Astrocyte (in vitro differentiated cells and primary cell): Measurements from ENCODE around the gene DAO. TPM values are rescaled to one million over a fixed set of nuclear protein-coding genes. Genes with fewer than 3 reads are reported as not detected.

Experiments
- DNase-seq: peaks from one replicate; pipeline ENCODE4 v3.0.0-alpha.2; 2010; ENCODE audit warnings: low read depth
- FAIRE-seq: peaks from 2 replicates; lab custom pipeline; 2011; peaks lifted over from hg19 to GRCh38; lab: Jason Lieb, UNC
- H2AFZ ChIP-seq: 2 replicates; pipeline ENCODE4 v1.6.0; 2012; ENCODE audit warnings: low read depth, low read length, inconsistent platforms
- H3K27ac ChIP-seq: 2 replicates; pipeline ENCODE4 v1.5.1; 2011; ENCODE audit warnings: low read depth, low read length, inconsistent platforms
- H3K27me3 ChIP-seq: 2 replicates; pipeline ENCODE4 v1.6.0; 2011; ENCODE audit warnings: low read length, inconsistent platforms; ENCODE audit not compliant: insufficient read depth
- H3K36me3 ChIP-seq: 2 replicates; pipeline ENCODE4 v1.5.1; 2011; ENCODE audit warnings: low read length, inconsistent platforms; ENCODE audit not compliant: insufficient read depth
- H3K4me1 ChIP-seq: 2 replicates; pipeline ENCODE4 v1.5.1; 2011; ENCODE audit warnings: low read length, inconsistent platforms; ENCODE audit not compliant: insufficient read depth
- H3K4me2 ChIP-seq: 2 replicates; pipeline ENCODE4 v1.6.0; 2012; ENCODE audit warnings: low read length, inconsistent platforms
- H3K4me3 ChIP-seq: 2 replicates; pipeline ENCODE4 v1.5.1; 2011; ENCODE audit warnings: low read depth, mild to moderate bottlenecking, low read length, inconsistent platforms; ENCODE audit not compliant: insufficient read depth
- H3K79me2 ChIP-seq: 2 replicates; pipeline ENCODE4 v1.6.0; 2012; ENCODE audit warnings: mild to moderate bottlenecking, low read length, inconsistent platforms; ENCODE audit not compliant: insufficient read depth
- H3K9ac ChIP-seq: 2 replicates; pipeline ENCODE4 v1.6.0; 2012; ENCODE audit warnings: mild to moderate bottlenecking, low read length, inconsistent platforms
- H3K9me3 ChIP-seq: 2 replicates; pipeline ENCODE4 v1.5.1; 2012; ENCODE audit warnings: low read depth, mild to moderate bottlenecking, low read length, inconsistent platforms; ENCODE audit not compliant: insufficient read depth
- H4K20me1 ChIP-seq: 2 replicates; pipeline ENCODE4 v1.6.0; 2012; ENCODE audit warnings: low read length, inconsistent platforms; ENCODE audit not compliant: insufficient read depth
- H3K27ac Mint-ChIP-seq: one replicate; pipeline ENCODE4 v1.8.0; 2021; ENCODE audit warnings: mild to moderate bottlenecking, mixed read lengths; ENCODE audit not compliant: unreplicated experiment
- H3K27me3 Mint-ChIP-seq: one replicate; pipeline ENCODE4 v1.8.0; 2021; ENCODE audit warnings: low read depth, mixed read lengths; ENCODE audit not compliant: unreplicated experiment
- H3K36me3 Mint-ChIP-seq: one replicate; pipeline ENCODE4 v1.8.0; 2021; ENCODE audit warnings: low read depth, mixed read lengths; ENCODE audit not compliant: unreplicated experiment
- H3K4me1 Mint-ChIP-seq: one replicate; pipeline ENCODE4 v1.8.0; 2021; ENCODE audit warnings: low read depth, mixed read lengths; ENCODE audit not compliant: unreplicated experiment
- H3K4me3 Mint-ChIP-seq: one replicate; pipeline ENCODE4 v1.8.0; 2021; ENCODE audit warnings: mild to moderate bottlenecking, moderate library complexity, mixed read lengths; ENCODE audit not compliant: unreplicated experiment
- H3K9me3 Mint-ChIP-seq: one replicate; pipeline ENCODE4 v1.8.0; 2021; ENCODE audit warnings: mild to moderate bottlenecking, mixed read lengths; ENCODE audit not compliant: unreplicated experiment
- CTCF ChIP-seq: IDR thresholded peaks from 2 replicates; pipeline ENCODE4 v1.5.1; 2011; ENCODE audit warnings: low read depth, mild to moderate bottlenecking, inconsistent platforms, low read length, moderate library complexity; ENCODE audit not compliant: insufficient read depth
- EZH2 ChIP-seq: IDR thresholded peaks from 2 replicates; pipeline ENCODE4 v1.6.1; 2012; ENCODE audit warnings: mild to moderate bottlenecking, low read length, inconsistent platforms; ENCODE audit not compliant: insufficient read depth
- total RNA-seq: library from RNA; stranded (reverse); gene quantifications from 2 replicates; pipeline ENCODE4 v1.2.1, GENCODE V29; 2021

The DAO gene
- total RNA-seq, 1 donor from 2014 or later = not detected

- H3K36me3 ChIP-seq = no peaks in the 10 kb centered on the region
- H3K9me3 Mint-ChIP-seq = no peaks in the 10 kb centered on the region
These were observed 32.5 kb downstream of the DAO start for GRCh38 chr12:108912361-108912760.

GRCh38 chr12:108914121-108914531 is 34.2 kb downstream of the DAO start:
- Histone ChIP-seq H3K4me2 (no peak overlapping the region), H3K4me3 (no peak overlapping the region), H3K9ac (no peak overlapping the region), H3K27ac (no peak overlapping the region), H3K79me2 (no peaks in the 10 kb centered on the region), H3K9me3 (peaks cover 3% of the 10 kb centered on the region), H4K20me1 (no peaks in the 10 kb centered on the region), H3K36me3 (no peaks in the 10 kb centered on the region), H2AFZ (no peak overlapping the region), H3K4me1 (no peaks in the 10 kb centered on the region), H3K27me3 (peaks cover 2% of the 10 kb centered on the region)
- peaks cover 2% of the 10 kb centered on the region for H3K9me3 Mint-ChIP-seq
- H3K27ac Mint-ChIP-seq = no peak overlapping the region
- H3K4me3 Mint-ChIP-seq = no peak overlapping the region
- H3K4me1 Mint-ChIP-seq = no peaks in the 10 kb centered on the region
- FAIRE-seq (no peak), DNase-seq (peak; percentile 3)
- no peaks in the 10 kb centered on the region for H3K36me3 Mint-ChIP-seq
- no peak for TF ChIP-seq CTCF
- H3K27me3 Mint-ChIP-seq = peaks cover 22% of the 10 kb centered on the region

More at GRCh38 chr12:108912361-108912760, 32.5 kb downstream of the DAO start:
- Histone ChIP-seq H3K4me2 (no peak overlapping the region), H3K9ac (no peak overlapping the region), H4K20me1 (no peaks in the 10 kb centered on the region), H2AFZ (no peak overlapping the region), H3K4me3 (no peak overlapping the region), H3K27me3 (peaks cover 2% of the 10 kb centered on the region), H3K27ac (no peak overlapping the region), H3K4me1 (no peaks in the 10 kb centered on the region), H3K9me3 (peaks cover 3% of the 10 kb centered on the region), H3K79me2 (no peaks in the 10 kb centered on the region)
- Mint-ChIP-seq H3K27me3 (peaks cover 18% of the 10 kb centered on the region), H3K36me3 (no peaks in the 10 kb centered on the region), H3K4me1 (peaks cover 6% of the 10 kb centered on the region), H3K4me3 (no peak overlapping the region), H3K27ac (no peak overlapping the region)
- no peak for DNase-seq
- TF ChIP-seq CTCF (no peak), EZH2 (no peak)
- no peak for FAIRE-seq

GRCh38 chr12:108915632-108916133 is 35.8 kb downstream of the DAO start:
- FAIRE-seq (no peak), DNase-seq (no peak)
- H3K4me1 Mint-ChIP-seq = no peaks in the 10 kb centered on the region
- no peak for TF ChIP-seq EZH2
- no peak for TF ChIP-seq CTCF
- no peak overlapping the region for H2AFZ ChIP-seq
- no peak overlapping the region for H3K4me3 Mint-ChIP-seq
- peaks cover 5% of the 10 kb centered on the region for H3K9me3 Mint-ChIP-seq
- H3K36me3 Mint-ChIP-seq = no peaks in the 10 kb centered on the region
- no peaks in the 10 kb centered on the region for H3K4me1 ChIP-seq
- no peak overlapping the region for H3K27ac Mint-ChIP-seq
- peaks cover 3% of the 10 kb centered on the region for H3K9me3 ChIP-seq
- no peaks in the 10 kb centered on the region for H3K79me2 ChIP-seq
- H4K20me1 ChIP-seq = no peaks in the 10 kb centered on the region
- H3K27me3 ChIP-seq = peaks cover under 1% of the 10 kb centered on the region
- H3K4me3 ChIP-seq = no peak overlapping the region
- no peaks in the 10 kb centered on the region for H3K36me3 ChIP-seq
- no peak overlapping the region for H3K9ac ChIP-seq
- H3K27ac ChIP-seq = no peak overlapping the region
- peaks cover 22% of the 10 kb centered on the region for H3K27me3 Mint-ChIP-seq
- no peak overlapping the region for H3K4me2 ChIP-seq
